H9 (cell line): Measurements from ENCODE around the gene SEL1L2. TPM values are rescaled to one million over a fixed set of nuclear protein-coding genes. Genes with fewer than 3 reads are reported as not detected.

ENCODE experiments used
- DNase-seq: peaks from one replicate; pipeline ENCODE4 v3.0.0-alpha.2; 2017
- H2AFZ ChIP-seq: one replicate; pipeline ENCODE4 v1.6.1; 2013; ENCODE audit warnings: mild to moderate bottlenecking, low read length, control low read depth, moderate library complexity
- H2AK5ac ChIP-seq: 2 replicates; pipeline ENCODE4 v1.6.1; 2013; ENCODE audit warnings: low read length, control low read depth, mixed read lengths; ENCODE audit not compliant: insufficient read length
- H2BK120ac ChIP-seq: one replicate; pipeline ENCODE4 v1.6.1; 2013; ENCODE audit warnings: low read depth, mild to moderate bottlenecking, low read length, control low read depth, inconsistent platforms; ENCODE audit not compliant: poor library complexity, severe bottlenecking
- H2BK12ac ChIP-seq: 2 replicates; pipeline ENCODE4 v1.6.1; 2013; ENCODE audit warnings: low read length, control low read depth, mixed read lengths, low read depth; ENCODE audit not compliant: insufficient read length
- H2BK15ac ChIP-seq: 2 replicates; pipeline ENCODE4 v1.6.1; 2013; ENCODE audit warnings: low read depth, low read length, control low read depth
- H2BK20ac ChIP-seq: one replicate; pipeline ENCODE4 v1.6.1; 2013; ENCODE audit warnings: low read depth, mild to moderate bottlenecking, low read length, control low read depth, inconsistent platforms; ENCODE audit not compliant: poor library complexity, severe bottlenecking
- H2BK5ac ChIP-seq: 2 replicates; pipeline ENCODE4 v1.6.1; 2013; ENCODE audit warnings: low read length, control low read depth, mixed read lengths; ENCODE audit not compliant: insufficient read length
- H3K14ac ChIP-seq: 2 replicates; pipeline ENCODE4 v1.6.1; 2013; ENCODE audit warnings: low read length, control low read depth; ENCODE audit not compliant: insufficient read depth
- H3K18ac ChIP-seq: 2 replicates; pipeline ENCODE4 v1.6.1; 2013; ENCODE audit warnings: low read depth, mild to moderate bottlenecking, mixed read lengths, low read length, control low read depth; ENCODE audit not compliant: insufficient read length
- H3K23ac ChIP-seq: 2 replicates; pipeline ENCODE4 v1.6.1; 2013; ENCODE audit warnings: low read length, control low read depth, mixed read lengths, low read depth; ENCODE audit not compliant: insufficient read length
- H3K23me2 ChIP-seq: 2 replicates; pipeline ENCODE4 v1.6.1; 2013; ENCODE audit warnings: low read depth, mild to moderate bottlenecking, mixed read lengths, low read length, control low read depth; ENCODE audit not compliant: insufficient read length, poor library complexity, severe bottlenecking
- H3K27ac ChIP-seq: 2 replicates; pipeline ENCODE4 v1.5.1; 2013; ENCODE audit warnings: low read length, control low read depth, mixed read lengths, low read depth; ENCODE audit not compliant: insufficient read length
- H3K27me3 ChIP-seq: 2 replicates; pipeline ENCODE4 v1.6.1; 2013; ENCODE audit warnings: low read length, control low read depth, inconsistent platforms; ENCODE audit not compliant: insufficient read depth
- H3K4ac ChIP-seq: 2 replicates; pipeline ENCODE4 v1.6.1; 2013; ENCODE audit warnings: low read depth, mild to moderate bottlenecking, control low read depth, inconsistent platforms, low read length, moderate library complexity
- H3K4me1 ChIP-seq: 2 replicates; pipeline ENCODE4 v1.6.1; 2013; ENCODE audit warnings: low read length, control low read depth, inconsistent platforms; ENCODE audit not compliant: insufficient read depth
- H3K4me2 ChIP-seq: 2 replicates; pipeline ENCODE4 v1.6.1; 2013; ENCODE audit warnings: low read length, control low read depth, mixed read lengths; ENCODE audit not compliant: insufficient read length, insufficient read depth
- H3K56ac ChIP-seq: 2 replicates; pipeline ENCODE4 v1.6.1; 2013; ENCODE audit warnings: low read depth, mild to moderate bottlenecking, mixed read lengths, low read length, control low read depth; ENCODE audit not compliant: insufficient read length
- H3K79me1 ChIP-seq: 2 replicates; pipeline ENCODE4 v1.6.1; 2013; ENCODE audit warnings: low read depth, mild to moderate bottlenecking, moderate library complexity, low read length, control low read depth, inconsistent platforms; ENCODE audit not compliant: insufficient read depth, poor library complexity, severe bottlenecking
- H3K79me2 ChIP-seq: 2 replicates; pipeline ENCODE4 v1.6.1; 2013; ENCODE audit warnings: low read length, control low read depth, inconsistent platforms; ENCODE audit not compliant: insufficient read depth
- H3K9ac ChIP-seq: 2 replicates; pipeline ENCODE4 v1.6.1; 2013; ENCODE audit warnings: low read length, control low read depth, mixed read lengths; ENCODE audit not compliant: insufficient read length; ENCODE audit errors: extremely low read depth
- H3K9me3 ChIP-seq: one replicate; pipeline ENCODE4 v1.6.1; 2013; ENCODE audit warnings: low read depth, low read length, inconsistent platforms; ENCODE audit not compliant: control insufficient read depth
- H3T11ph ChIP-seq: one replicate; pipeline ENCODE4 v1.6.1; 2013; ENCODE audit warnings: mild to moderate bottlenecking, low read length, control low read depth, inconsistent platforms
- H4K20me1 ChIP-seq: one replicate; pipeline ENCODE4 v1.6.1; 2013; ENCODE audit not compliant: control insufficient read depth, insufficient read length, insufficient read depth
- H4K5ac ChIP-seq: 2 replicates; pipeline ENCODE4 v1.6.1; 2013; ENCODE audit warnings: low read depth, mild to moderate bottlenecking, mixed read lengths, low read length, control low read depth; ENCODE audit not compliant: insufficient read length
- H4K8ac ChIP-seq: replicated peaks from 2 replicates; pipeline ENCODE4 v1.6.1; 2013; ENCODE audit warnings: low read length, control low read depth, mixed read lengths, low read depth; ENCODE audit not compliant: insufficient read length
- H4K91ac ChIP-seq: 2 replicates; pipeline ENCODE4 v1.6.1; 2013; ENCODE audit warnings: low read depth, mild to moderate bottlenecking, moderate library complexity, mixed read lengths, low read length, control low read depth; ENCODE audit not compliant: insufficient read length
- H3K27ac Mint-ChIP-seq, 3 experiments: 2 replicates in 2 of 3; 3 replicates in 1 of 3; pipeline ENCODE4 v1.8.0; 2020 to 2021; ENCODE audit warnings: mixed read lengths in 3 of 3, mild to moderate bottlenecking in 1 of 3, moderate library complexity in 1 of 3
- H3K27me3 Mint-ChIP-seq: 2 replicates; pipeline ENCODE4 v1.8.0; 2021; ENCODE audit warnings: low read depth, mild to moderate bottlenecking, moderate library complexity, mixed read lengths
- H3K36me3 Mint-ChIP-seq, 3 experiments: 2 replicates in 2 of 3; 3 replicates in 1 of 3; pipeline ENCODE4 v1.8.0; 2020 to 2021; ENCODE audit warnings: low read depth in 3 of 3, mixed read lengths in 3 of 3; ENCODE audit not compliant: insufficient read depth in 1 of 3
- H3K4me1 Mint-ChIP-seq, 2 experiments: 2 replicates each; pipeline ENCODE4 v1.8.0; 2020; ENCODE audit warnings: mixed read lengths in 2 of 2
- H3K4me3 Mint-ChIP-seq, 2 experiments: 2 replicates in 1 of 2; 3 replicates in 1 of 2; pipeline ENCODE4 v1.8.0; 2020 to 2021; ENCODE audit warnings: mild to moderate bottlenecking in 2 of 2, mixed read lengths in 2 of 2, moderate library complexity in 1 of 2
- H3K9me3 Mint-ChIP-seq, 2 experiments: 2 replicates in 1 of 2; 3 replicates in 1 of 2; pipeline ENCODE4 v1.8.0; 2020; ENCODE audit warnings: mild to moderate bottlenecking in 2 of 2, mixed read lengths in 2 of 2, moderate library complexity in 1 of 2
- CTCF ChIP-seq: fragments of 200-600 bp; sonication (generic); conservative IDR thresholded peaks from 3 replicates; pipeline ENCODE4 v1.8.0; 2021; ENCODE audit warnings: antibody characterized with exemption, mild to moderate bottlenecking
- total RNA-seq: library from RNA; stranded (reverse); gene quantifications from 2 replicates; pipeline ENCODE4 v1.2.1, GENCODE V29; 2021

Gene SEL1L2
- total RNA-seq, 1 experiment from 2014 or later: not detected

- no peak overlapping the region for H4K91ac ChIP-seq
- no peaks in the 10 kb centered on the region for H3K27me3 Mint-ChIP-seq
Observed at GRCh38 chr20:13858871-13859270, 131.5 kb downstream of the SEL1L2 start.

More at GRCh38 chr20:13858871-13859270, 131.5 kb downstream of the SEL1L2 start:
- H2BK5ac ChIP-seq: no peak overlapping the region
- H2BK12ac ChIP-seq: no peak overlapping the region
- no peak overlapping the region for H2BK120ac ChIP-seq
- H2BK15ac ChIP-seq: no peak overlapping the region
- no peak overlapping the region for H4K5ac ChIP-seq
- no peaks in the 10 kb centered on the region for H3K79me2 ChIP-seq
- H3K79me1 ChIP-seq: no peaks in the 10 kb centered on the region
- no peak overlapping the region for H3K18ac ChIP-seq
- no peak overlapping the region for H3K4ac ChIP-seq
- H2AK5ac ChIP-seq: no peak overlapping the region
- H3K4me2 ChIP-seq: no peak overlapping the region
- H3K4me3 Mint-ChIP-seq: no peak overlapping the region
- no peak overlapping the region for H3K14ac ChIP-seq
- no peaks in the 10 kb centered on the region for H3K9me3 Mint-ChIP-seq
- H3K4me1 Mint-ChIP-seq: peaks cover 8 to 9% of the 10 kb centered on the region in 2 experiments
- H3K36me3 Mint-ChIP-seq: no peaks in the 10 kb centered on the region
- no peak for DNase-seq
- no peaks in the 10 kb centered on the region for H4K20me1 ChIP-seq
- no peaks in the 10 kb centered on the region for H3K4me1 ChIP-seq
- H3K23ac ChIP-seq: no peak overlapping the region
- no peaks in the 10 kb centered on the region for H3K27me3 ChIP-seq
- H3K27ac ChIP-seq: no peak overlapping the region
- H3K23me2 ChIP-seq: no peaks in the 10 kb centered on the region
- no peak overlapping the region for H4K8ac ChIP-seq
- H3K56ac ChIP-seq: no peak overlapping the region
- no peaks in the 10 kb centered on the region for H3K9me3 ChIP-seq
- H2BK20ac ChIP-seq: no peak overlapping the region
- no peak for TF ChIP-seq CTCF
- H3K9ac ChIP-seq: no peak overlapping the region
- no peak overlapping the region for H3T11ph ChIP-seq
- no peak overlapping the region for H3K27ac Mint-ChIP-seq
- no peak overlapping the region for H2AFZ ChIP-seq
